ENCODE results near the gene ABHD8. TPM values are rescaled to one million over a fixed set of nuclear protein-coding genes. Genes with fewer than 3 reads are reported as not detected.
A peak's percentile ranks its signal among the peaks of the same experiment; 100 is the strongest.

ABHD8 gene
- total and polyA plus RNA-seq, 2 of the 13 experiments (the other 11 are each of a cell fraction or from before 2014, with no cell fraction given): 6.3 to 7.2 TPM

GRCh38 chr19:17311455-17312188 is 8.4 kb upstream of the ABHD8 start:
- ChIA-PET POLR2A (interaction anchor here (1.0 to 1.6 kb wide), 4 partner anchors 11 to 108 kb away, joined by 3 to 4 read pairs (median 4); partner anchors contain the start of gene USE1), CTCF (ENCODE audit: low intra/inter-chr PET ratio, low total read pairs) (no interaction called here)
- H3K9ac ChIP-seq (ENCODE audit: insufficient read depth, low read depth, low read length): peak overlapping the region; percentile 46
- DNase-seq (ENCODE audit: low spot score) (peak; percentile 76), FAIRE-seq (peak; percentile 21), ATAC-seq (peak; percentile 44)
- no peak overlapping the region for H2AFZ ChIP-seq (ENCODE audit: low read length)
- in situ Hi-C loops (cut with HindIII; ENCODE audit: extremely low pct_ligation_motif_present, low pct_unique_long_range_greater_than_20kb) (no loop called here), intact Hi-C loops (cut with micrococcal nuclease; ENCODE audit: unreplicated experiment) (no loop called here)
- H3K4me3 ChIP-seq (replicated peaks in 1 of 3; ENCODE audit: insufficient read depth in 1 of 3, low read depth in 2 of 3, low read length in 3 of 3): peak overlapping the region in 1 of 3 experiments; percentile 49; a peak in 3 of 6 replicates
- BruUV-seq (replicated peaks): no TSS peak
- no peaks in the 10 kb centered on the region for H3K9me3 ChIP-seq (ENCODE audit: low read length)
- no peaks in the 10 kb centered on the region; a peak in 1 of 5 replicates for H3K27me3 ChIP-seq (ENCODE audit: control insufficient read depth in 1 of 2, insufficient read depth in 2 of 2, low read length in 2 of 2)
- WGBS (ENCODE audit: low lambda C conversion rate): 60% methylated on average over 8 of the region's 11 CpGs
- peaks cover 12 to 20% of the 10 kb centered on the region in 2 experiments; a peak in 4 of 5 replicates for H3K36me3 ChIP-seq (replicated peaks in 1 of 2; ENCODE audit: control insufficient read depth in 1 of 2, insufficient read depth in 2 of 2, low read length in 2 of 2)
- peaks cover 36% of the 10 kb centered on the region for H3K4me1 ChIP-seq (ENCODE audit: insufficient read depth, low read length)
- peak overlapping the region; percentile 55 for H3K27ac ChIP-seq (ENCODE audit: extremely low read length, insufficient read depth, low read length)
- H4K20me1 ChIP-seq (ENCODE audit: insufficient read depth, low read length): peaks cover 7% of the 10 kb centered on the region
- peaks cover 27% of the 10 kb centered on the region for H3K79me2 ChIP-seq (ENCODE audit: insufficient read depth, low read length)
- peak overlapping the region; percentile 65 for H3K4me2 ChIP-seq (ENCODE audit: low read depth, low read length)
- TF ChIP-seq ZNF609 (CRISPR knock-in tag; IDR thresholded peaks at IDR 0.05; ENCODE audit: borderline replicate concordance) (no peak), MATR3 (CRISPR knock-in tag; IDR thresholded peaks at IDR 0.05) (no peak), SOX5 (CRISPR knock-in tag; IDR thresholded peaks at IDR 0.05; ENCODE audit: borderline replicate concordance) (no peak), PAF1 (CRISPR knock-in tag; IDR thresholded peaks at IDR 0.05) (no peak), RARA (CRISPR knock-in tag; IDR thresholded peaks at IDR 0.05) (peak; percentile 39; the same call in 1 of the 2 replicates), HMG20B (CRISPR knock-in tag; conservative IDR thresholded peaks at IDR 0.05) (no peak), KLF9 (CRISPR knock-in tag; IDR thresholded peaks at IDR 0.05; ENCODE audit: low read depth) (no peak), ELF1 (CRISPR knock-in tag; IDR thresholded peaks at IDR 0.05) (no peak), ZNF501 (CRISPR knock-in tag; IDR thresholded peaks at IDR 0.05) (0 out of 2 replicates have a peak, but pooled peaks have one; percentile 11), ZNF576 (CRISPR knock-in tag; IDR thresholded peaks at IDR 0.05) (no peak), TARDBP (CRISPR knock-in tag; IDR thresholded peaks at IDR 0.05) (no peak)
- TF ChIP-seq, protein P1, sequence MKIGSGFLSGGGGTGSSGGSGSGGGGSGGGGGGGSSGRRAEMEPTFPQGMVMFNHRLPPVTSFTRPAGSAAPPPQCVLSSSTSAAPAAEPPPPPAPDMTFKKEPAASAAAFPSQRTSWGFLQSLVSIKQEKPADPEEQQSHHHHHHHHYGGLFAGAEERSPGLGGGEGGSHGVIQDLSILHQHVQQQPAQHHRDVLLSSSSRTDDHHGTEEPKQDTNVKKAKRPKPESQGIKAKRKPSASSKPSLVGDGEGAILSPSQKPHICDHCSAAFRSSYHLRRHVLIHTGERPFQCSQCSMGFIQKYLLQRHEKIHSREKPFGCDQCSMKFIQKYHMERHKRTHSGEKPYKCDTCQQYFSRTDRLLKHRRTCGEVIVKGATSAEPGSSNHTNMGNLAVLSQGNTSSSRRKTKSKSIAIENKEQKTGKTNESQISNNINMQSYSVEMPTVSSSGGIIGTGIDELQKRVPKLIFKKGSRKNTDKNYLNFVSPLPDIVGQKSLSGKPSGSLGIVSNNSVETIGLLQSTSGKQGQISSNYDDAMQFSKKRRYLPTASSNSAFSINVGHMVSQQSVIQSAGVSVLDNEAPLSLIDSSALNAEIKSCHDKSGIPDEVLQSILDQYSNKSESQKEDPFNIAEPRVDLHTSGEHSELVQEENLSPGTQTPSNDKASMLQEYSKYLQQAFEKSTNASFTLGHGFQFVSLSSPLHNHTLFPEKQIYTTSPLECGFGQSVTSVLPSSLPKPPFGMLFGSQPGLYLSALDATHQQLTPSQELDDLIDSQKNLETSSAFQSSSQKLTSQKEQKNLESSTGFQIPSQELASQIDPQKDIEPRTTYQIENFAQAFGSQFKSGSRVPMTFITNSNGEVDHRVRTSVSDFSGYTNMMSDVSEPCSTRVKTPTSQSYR (CRISPR knock-in tag; IDR thresholded peaks at IDR 0.05; ENCODE audit: borderline replicate concordance): no peak
- TF ChIP-seq, protein P2, sequence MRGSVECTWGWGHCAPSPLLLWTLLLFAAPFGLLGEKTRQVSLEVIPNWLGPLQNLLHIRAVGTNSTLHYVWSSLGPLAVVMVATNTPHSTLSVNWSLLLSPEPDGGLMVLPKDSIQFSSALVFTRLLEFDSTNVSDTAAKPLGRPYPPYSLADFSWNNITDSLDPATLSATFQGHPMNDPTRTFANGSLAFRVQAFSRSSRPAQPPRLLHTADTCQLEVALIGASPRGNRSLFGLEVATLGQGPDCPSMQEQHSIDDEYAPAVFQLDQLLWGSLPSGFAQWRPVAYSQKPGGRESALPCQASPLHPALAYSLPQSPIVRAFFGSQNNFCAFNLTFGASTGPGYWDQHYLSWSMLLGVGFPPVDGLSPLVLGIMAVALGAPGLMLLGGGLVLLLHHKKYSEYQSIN (CRISPR knock-in tag; IDR thresholded peaks at IDR 0.05; ENCODE audit: borderline replicate concordance): no peak
- TF ChIP-seq, protein P3, sequence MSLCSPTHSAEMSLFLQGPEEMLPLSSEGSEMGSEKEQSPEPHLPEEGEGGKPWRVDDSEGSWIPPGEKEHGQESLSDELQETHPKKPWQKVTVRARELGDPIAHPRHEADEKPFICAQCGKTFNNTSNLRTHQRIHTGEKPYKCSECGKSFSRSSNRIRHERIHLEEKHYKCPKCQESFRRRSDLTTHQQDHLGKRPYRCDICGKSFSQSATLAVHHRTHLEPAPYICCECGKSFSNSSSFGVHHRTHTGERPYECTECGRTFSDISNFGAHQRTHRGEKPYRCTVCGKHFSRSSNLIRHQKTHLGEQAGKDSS (CRISPR knock-in tag; IDR thresholded peaks at IDR 0.05; ENCODE audit: borderline replicate concordance, low read depth): no peak
